ENCODE data around the gene ANKS3.

DNA sequence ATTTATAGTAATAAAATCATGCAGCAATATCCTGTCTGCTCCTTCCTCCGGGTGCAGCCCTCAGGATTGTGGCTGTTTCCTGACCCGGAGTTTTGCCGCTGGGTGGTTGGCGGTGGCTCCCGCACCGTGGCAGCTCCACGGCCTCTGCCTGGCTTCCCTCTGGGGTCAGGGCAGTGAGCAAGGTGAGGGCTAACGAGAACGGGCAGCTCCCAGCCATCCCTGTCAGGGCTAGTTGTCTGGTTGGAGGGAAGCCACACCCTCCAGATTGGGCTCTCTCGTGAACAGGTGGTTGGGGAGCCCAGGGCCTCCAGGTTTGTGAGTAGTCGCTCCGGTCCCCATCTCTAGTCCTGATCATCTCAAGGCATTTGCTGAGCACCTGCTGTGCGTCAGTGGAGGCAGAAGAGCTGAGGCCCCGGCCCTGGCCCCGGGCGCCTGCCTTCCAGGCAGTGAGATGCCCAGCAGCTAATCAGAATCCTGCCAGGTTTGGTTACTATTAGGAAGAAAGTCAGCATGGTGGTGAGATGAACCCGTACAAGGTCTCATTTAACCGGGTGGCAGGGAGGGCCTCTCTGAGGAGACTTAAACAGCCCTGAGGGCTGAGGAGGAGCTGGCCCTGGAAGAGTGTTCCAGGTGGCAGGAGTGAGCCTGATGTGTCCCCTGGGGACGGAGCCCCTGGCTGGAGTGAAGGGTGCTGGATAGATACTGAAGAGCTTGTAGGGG lies 43.0 kb downstream of the ANKS3 start:
- TF ChIP-seq CTCF (conservative IDR thresholded peaks at IDR 0.05), result no peak
- no peak for TF ChIP-seq ZFX (IDR thresholded peaks at IDR 0.05)

Data from C4-2B (cell line).